Testis (tissue), 2 donors: ENCODE results near the gene C6orf89.

Source experiments
- POLR2A ChIP-seq: fragments of 450-650 bp; IDR thresholded peaks from one replicate; pipeline ENCODE4 v1.6.1; 2017; ENCODE audit warnings: antibody characterized with exemption, mild to moderate bottlenecking, moderate library complexity
- TF ChIP-seq, protein P1 (sequence below), 3 experiments: fragments of 450-650 bp in 2 of 3; fragments of 200-600 bp in 1 of 3; sonication (generic) in 1 of 3; IDR thresholded peaks; one replicate each; pipeline ENCODE4 v1.5.1; 2016 to 2019; ENCODE audit warnings: antibody characterized with exemption in 3 of 3, mild to moderate bottlenecking in 2 of 3, moderate library complexity in 1 of 3

DNA sequence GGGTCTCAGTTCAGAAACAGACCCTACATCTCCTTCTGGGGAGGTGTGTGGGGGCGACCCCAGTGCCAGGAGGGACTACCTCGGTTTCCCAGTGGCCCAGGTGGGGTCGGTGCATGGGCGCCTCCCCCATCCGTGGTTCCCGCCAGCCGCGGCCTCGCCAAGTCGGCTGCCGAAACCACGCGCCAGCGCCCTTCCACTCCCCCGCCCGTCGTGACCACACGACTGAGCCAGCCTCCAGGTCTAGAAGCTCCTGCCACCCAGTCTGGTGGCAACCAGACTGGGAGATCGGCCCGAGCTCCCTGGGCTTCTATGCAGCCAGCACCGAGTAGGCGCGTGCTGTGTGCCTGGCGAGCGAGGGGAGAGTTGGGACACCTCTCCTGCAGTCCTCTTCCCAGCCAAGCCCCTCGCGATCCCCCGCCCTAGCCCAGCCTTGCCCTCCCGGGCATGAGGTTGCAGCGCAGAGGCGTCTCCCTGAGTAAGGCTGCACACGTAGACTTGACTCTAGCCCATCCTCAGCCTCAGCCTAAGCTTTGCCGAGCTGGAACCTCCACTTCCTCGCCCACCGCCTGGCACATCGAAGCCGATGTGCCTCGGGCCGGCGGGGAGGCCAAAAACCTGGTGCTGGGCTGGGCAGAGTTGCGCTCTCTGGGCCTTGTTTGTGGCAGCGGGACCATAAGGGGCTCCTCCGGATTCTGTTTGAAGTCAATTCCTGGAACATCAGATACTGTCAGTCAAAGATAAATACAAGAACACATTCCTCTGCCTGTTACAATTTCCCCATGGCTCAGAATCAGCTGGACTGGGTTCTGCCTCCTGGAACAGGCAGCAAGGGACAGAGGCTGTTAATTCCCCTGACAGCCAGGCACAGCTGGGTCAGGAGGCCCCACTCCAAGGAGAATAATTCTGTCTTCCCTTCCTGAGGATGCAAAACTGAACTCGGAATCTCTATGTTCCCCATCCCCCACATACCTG, 45.0 kb upstream of the C6orf89 start:
- TF ChIP-seq, protein P1, sequence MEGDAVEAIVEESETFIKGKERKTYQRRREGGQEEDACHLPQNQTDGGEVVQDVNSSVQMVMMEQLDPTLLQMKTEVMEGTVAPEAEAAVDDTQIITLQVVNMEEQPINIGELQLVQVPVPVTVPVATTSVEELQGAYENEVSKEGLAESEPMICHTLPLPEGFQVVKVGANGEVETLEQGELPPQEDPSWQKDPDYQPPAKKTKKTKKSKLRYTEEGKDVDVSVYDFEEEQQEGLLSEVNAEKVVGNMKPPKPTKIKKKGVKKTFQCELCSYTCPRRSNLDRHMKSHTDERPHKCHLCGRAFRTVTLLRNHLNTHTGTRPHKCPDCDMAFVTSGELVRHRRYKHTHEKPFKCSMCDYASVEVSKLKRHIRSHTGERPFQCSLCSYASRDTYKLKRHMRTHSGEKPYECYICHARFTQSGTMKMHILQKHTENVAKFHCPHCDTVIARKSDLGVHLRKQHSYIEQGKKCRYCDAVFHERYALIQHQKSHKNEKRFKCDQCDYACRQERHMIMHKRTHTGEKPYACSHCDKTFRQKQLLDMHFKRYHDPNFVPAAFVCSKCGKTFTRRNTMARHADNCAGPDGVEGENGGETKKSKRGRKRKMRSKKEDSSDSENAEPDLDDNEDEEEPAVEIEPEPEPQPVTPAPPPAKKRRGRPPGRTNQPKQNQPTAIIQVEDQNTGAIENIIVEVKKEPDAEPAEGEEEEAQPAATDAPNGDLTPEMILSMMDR (IDR thresholded peaks at IDR 0.05): no peak
- TF ChIP-seq POLR2A: no peak
